Middle frontal gyrus (tissue), 1 donor: ENCODE data around the gene ZAR1L.

ENCODE experiments used
- DNase-seq: peaks from one replicate; pipeline ENCODE4 v3.0.0-alpha.2; 2015; ENCODE audit warnings: low spot score; ENCODE audit errors: extremely low spot score

Gene ZAR1L

GRCh38 chr13:32256243-32256642, 58.9 kb downstream of the ZAR1L start:
- DNase-seq, result no peak

DNA sequence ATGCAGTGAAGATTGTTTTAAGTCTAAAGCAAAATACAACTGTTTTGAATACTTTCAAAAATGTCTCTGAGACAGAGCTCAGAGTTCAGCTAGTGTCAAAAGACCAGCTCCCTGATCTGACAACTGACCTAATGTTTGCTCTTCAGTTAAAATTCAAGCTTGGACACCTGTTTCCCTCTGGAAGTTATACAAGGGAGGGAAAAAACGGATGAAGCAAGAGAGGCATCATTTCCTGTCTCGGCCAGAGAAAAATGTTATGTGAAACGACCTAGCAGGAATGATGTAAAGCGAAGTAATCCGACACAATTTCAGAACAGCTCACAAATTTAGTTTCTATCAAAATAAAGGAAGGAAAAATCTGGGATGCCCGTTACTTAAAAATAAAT, 59.4 kb downstream of the ZAR1L start:
- no peak for DNase-seq

DNA sequence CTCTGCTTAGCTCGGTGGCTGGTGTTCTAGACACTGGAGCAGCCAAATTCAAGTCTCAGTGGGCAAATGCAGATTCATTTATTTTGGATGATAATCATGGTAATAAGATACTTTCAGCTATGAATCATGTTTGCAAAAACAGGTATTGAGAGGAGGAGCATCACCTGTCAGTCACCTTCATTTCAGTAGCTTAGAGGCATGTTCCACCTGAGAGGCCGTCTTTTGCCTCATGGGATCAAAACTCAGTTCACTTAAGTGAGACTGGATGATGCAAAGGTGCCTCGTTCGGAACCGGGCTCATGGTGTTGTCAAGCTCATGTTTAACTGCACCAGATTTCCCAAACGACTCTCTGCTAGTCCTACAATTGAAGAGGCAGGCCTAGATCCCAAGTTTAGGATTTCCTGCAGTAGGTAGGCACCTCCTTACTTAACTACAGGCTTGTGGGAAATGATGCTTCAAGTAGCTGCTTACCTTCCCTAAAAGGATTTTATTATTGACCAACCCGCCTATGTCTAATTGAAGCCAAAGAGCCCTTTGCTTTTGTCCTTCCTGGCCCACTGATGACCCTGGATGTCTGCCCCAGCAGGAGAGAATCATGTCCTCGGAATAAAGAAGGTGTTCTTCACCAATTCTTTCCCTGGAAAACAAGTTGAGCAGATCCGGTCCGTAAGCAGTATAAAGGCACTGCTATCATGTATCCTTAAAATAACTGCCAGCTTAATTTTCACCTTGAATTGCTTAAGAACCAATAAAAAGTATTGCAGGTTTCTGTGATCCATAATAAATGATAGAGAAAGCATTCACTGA, 60.0 kb downstream of the ZAR1L start:
- DNase-seq, result no peak

DNA sequence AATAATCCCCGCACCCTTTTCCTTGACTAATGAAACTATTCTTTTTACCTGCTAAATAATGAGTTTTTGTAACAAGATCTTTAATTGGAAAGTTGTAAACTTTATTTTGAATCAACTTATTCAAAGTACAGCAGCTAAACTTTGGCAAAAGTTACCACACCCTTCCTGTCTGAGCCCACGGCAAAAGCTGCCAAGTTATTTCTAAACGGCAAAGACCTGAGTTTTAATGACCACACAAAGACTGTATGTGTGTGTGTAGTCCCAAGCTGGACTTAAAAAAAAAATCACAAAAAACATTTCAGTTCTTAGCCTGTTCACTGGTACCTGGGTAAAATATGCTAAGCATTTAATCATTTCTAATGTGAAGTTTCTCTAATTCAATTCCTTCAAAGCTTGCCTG, 60.7 kb downstream of the ZAR1L start:
- DNase-seq, result no peak

- no peak for DNase-seq
These were observed 61.2 kb downstream of the ZAR1L start for GRCh38 chr13:32253911-32254399.
